SKM-1 (cell line): ENCODE results near the gene ALPG.
"Not testable (repeated sequence)": the region's sequence is repeated elsewhere in the genome, so short reads cannot be mapped to it uniquely, and the experiment has no call there.

ENCODE experiments used
- DNase-seq: peaks from one replicate; lab custom pipeline; 2025; ENCODE audit not compliant: unreplicated experiment; lab: John Stamatoyannopoulos, UW

ALPG gene

GRCh38 chr2:232376713-232377112, 29.9 kb upstream of the ALPG start:
- DNase-seq: no peak

DNA sequence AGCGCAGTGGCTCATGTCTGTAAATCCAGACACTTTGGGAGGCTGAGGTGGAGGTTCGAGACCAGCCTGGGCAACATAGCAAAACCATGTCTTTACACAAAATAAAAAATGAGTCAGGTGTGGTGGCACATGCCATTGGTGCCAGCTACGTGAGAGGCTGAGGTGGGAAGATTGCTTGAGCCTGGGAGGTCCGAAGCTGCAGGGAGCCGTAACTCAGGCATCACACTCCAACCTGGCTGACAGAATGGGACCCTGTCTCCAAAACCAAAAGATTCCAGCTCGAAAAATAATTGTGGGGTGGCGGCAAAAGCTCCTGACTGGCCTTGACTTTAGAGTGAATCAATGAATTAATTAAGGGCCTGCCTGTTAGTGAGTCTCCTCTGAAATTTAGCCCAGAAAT, 29.3 kb upstream of the ALPG start:
- DNase-seq: no peak

DNA sequence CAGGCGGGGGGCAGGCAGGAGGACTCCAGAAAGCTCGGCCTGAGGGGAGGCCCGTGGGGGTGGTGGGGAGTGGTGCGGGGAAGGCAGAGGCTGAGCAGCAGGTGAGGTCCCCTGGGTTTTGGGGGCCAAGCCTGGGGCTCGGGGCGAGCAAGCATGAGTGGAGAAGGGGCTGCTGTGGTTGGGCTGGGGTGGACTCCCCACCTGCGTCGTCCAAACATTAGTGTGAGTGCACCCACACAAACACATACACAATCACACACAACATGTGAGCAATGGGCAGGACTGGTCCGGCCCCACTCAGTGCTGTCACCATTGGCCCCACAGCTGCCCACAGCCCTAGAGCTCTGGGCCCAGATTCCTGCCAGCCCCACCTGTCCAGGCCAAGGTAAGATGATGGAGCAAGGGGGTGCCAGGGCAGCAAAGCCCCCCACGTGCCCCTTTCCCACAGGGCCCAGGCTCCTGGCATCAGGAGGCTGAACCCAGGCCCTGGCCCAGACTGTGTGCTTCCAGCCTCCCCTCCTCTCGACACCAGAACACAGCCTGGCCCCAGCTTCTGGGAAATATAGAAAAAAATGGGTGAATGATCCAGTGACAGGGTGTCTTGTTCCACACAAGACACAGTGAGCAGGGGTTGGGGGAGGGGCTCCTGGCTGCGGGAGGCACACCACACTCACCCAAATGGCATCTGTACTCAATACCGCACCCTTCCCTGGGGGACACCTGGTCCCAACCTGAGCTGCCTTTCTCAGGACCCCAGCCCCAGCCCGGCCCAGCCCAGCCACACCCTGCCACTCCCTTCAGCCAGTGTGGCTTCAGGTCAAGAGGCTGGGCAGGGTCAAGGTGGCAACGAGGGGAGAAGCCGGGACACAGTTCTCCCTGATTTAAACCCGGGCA, 28.6 kb upstream of the ALPG start:
- no peak for DNase-seq

GRCh38 chr2:232378735-232379151, 27.9 kb upstream of the ALPG start, which contains the start of gene ALPP:
Gene ALPP, plus strand, starts transcription at chr2:232378751. Its CDS starts 52 bp downstream, at chr2:232378803.
- DNase-seq: not testable (repeated sequence)

DNA sequence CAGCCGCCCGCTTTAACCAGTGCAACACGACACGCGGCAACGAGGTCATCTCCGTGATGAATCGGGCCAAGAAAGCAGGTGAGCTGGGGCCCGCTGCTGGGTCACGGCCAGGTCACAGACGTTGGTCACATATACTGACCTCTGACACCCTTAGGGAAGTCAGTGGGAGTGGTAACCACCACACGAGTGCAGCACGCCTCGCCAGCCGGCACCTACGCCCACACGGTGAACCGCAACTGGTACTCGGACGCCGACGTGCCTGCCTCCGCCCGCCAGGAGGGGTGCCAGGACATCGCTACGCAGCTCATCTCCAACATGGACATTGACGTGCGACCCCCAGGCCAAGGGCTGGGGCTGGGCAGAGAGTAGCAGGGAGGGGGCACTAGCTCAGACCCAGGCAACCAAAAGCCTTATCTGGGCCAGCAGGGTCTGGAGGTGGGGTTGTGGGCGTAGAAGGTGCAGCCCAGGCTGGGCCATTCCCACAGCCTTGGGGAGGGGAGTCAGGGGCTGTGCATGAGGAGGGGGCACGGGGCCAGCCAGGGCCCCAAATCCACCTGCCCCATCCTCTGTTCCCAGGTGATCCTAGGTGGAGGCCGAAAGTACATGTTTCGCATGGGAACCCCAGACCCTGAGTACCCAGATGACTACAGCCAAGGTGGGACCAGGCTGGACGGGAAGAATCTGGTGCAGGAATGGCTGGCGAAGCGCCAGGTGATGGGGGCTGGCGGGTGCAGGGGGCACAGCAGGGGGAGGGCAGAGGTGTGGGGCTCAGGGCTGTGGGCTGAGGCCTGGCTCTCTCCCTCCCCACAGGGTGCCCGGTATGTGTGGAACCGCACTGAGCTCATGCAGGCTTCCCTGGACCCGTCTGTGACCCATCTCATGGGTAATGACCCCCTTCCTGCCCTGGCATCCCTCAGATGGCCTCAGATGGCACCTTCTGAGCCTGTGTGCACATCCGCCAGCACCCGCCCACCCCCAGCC, 26.7 kb upstream of the ALPG start:
- DNase-seq: not testable (repeated sequence)

DNA sequence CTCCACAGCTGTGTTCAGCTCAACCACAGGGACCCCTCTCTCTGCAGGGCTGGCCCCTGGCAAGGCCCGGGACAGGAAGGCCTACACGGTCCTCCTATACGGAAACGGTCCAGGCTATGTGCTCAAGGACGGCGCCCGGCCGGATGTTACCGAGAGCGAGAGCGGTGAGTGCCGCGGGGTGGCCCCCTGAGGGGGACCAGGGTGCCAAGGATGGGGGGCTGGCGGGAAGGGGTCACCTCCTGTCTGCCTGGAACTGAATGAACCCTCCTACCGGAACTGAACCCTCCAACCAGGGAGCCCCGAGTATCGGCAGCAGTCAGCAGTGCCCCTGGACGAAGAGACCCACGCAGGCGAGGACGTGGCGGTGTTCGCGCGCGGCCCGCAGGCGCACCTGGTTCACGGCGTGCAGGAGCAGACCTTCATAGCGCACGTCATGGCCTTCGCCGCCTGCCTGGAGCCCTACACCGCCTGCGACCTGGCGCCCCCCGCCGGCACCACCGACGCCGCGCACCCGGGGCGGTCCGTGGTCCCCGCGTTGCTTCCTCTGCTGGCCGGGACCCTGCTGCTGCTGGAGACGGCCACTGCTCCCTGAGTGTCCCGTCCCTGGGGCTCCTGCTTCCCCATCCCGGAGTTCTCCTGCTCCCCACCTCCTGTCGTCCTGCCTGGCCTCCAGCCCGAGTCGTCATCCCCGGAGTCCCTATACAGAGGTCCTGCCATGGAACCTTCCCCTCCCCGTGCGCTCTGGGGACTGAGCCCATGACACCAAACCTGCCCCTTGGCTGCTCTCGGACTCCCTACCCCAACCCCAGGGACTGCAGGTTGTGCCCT, 25.2 kb upstream of the ALPG start:
- not testable (repeated sequence) for DNase-seq

GRCh38 chr2:232382331-232383225, 24.1 kb upstream of the ALPG start:
- no peak for DNase-seq

DNA sequence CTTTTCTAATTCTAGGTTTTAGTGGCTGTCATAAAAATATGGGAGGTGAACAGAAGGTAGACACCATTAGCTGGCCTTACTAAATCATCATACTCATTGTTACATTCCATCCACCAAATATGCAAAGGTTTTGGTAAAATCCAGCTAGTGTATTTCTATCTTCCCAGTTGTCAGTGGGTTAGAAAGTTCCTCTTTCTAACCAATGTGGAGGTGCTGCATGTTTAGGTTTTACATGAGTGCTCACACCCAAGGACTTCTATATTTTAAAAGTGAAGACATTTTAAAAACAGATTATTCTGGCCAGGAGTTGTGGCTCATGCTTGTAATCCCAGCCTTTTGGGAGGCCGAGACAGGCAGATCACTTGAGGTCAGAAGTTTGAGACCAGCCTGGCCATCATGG, 22.2 kb upstream of the ALPG start:
- DNase-seq: no peak

- DNase-seq: not testable (repeated sequence)
Observed at GRCh38 chr2:232385058-232385457, 21.6 kb upstream of the ALPG start.

- DNase-seq: no peak
Observed at GRCh38 chr2:232385660-232386489, 20.8 kb upstream of the ALPG start.

- DNase-seq: no peak
Observed at GRCh38 chr2:232386490-232386739, 20.2 kb upstream of the ALPG start.

DNA sequence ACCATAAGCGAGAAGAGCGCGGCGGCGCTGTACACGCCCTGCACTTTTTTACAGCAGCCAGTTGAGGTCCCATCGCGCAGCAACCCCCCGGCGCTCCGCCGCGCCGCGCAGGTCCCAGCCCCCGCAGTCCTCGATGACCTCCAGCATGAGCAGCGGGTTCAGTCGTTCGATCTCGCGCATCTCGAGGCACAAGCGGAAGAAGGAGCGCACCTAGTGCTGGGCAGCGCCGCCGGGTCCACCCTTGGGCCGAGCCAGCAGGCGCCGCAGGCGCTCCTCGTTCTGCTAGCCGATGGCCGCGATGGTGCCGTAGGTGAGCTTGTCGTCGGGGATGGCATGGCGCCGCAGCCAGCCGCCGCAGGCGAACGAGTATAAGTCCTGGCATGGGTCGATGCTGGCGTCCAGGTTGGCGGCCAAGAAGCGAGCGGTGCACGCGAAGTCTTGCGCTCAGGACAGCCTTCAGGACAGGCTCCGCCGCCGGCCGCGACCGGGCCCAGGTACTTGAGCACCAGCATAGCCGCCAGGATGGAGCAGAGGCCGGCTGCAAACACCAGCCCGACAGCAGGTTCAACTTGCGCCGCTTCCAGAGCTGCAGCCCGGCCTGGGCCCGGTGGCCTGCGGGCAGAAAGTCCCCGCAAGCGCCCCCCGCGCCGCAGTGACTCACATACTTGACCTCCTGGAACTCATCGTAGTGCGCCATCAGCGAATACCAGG, 19.7 kb upstream of the ALPG start:
- DNase-seq: no peak

DNA sequence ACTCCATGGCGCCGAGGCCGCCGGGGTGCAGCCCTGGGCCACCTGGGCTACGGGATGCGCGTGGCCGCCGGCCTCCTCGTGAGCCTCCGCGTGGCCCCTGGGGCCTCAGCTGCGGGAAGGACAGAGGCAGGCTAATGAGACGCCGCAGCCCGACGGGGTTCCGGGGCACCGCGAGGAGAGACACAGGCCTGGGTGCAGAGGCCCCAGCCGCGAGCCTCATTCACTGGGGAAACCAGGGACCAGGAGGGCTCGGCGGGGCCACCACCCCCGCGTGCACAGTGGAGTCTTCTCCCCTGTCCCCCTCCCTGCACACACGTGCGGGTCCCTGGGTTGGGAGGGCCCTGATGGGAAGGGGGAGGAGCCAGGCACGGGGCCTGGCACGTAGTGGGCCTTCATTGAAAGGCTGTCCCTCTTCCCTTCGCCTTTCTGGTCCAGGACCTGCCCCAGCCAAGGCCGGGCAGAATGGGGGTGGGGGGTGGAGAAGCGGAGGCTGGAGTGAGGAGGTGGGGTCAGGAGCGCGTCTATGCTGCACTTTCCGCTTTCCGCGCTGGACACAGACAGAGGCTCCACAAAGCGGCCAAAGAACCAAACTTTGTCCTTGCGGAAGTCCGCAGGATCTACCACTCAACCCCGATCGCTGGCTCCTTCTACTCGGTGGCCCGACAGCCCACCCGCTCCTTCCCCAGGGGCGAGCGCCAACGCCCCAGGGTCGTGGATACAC, 19.0 kb upstream of the ALPG start:
- DNase-seq: no peak

DNA sequence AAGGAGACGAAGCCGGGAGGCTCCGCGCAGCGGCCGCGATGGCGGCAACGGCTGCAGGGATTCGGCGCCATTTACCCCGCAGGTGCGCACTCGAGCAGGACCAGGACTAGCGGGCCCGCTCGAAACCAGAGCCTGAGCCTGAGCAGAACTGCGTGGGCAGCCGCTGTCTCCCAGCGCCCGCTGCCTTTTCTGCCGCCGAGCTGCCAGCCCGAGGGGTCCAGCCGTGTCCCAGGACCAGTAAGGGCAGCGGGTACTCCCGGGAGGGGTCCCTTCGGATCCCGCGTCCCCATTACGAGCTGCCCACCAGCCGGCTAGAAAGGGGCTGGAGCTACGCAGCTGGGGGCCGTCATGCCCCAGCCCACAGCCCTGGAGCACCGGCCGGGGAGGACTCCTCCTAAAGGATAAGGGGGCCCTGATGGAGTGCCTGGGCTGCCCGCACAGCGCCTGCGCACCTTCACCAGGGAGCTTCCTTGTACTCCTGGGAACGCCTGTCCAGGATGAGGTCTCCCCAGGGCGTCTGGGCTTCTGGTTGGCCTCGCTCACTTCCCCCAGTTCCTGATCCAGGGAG, 18.2 kb upstream of the ALPG start:
- no peak for DNase-seq

GRCh38 chr2:232389327-232389726, 17.3 kb upstream of the ALPG start:
- DNase-seq: no peak

DNA sequence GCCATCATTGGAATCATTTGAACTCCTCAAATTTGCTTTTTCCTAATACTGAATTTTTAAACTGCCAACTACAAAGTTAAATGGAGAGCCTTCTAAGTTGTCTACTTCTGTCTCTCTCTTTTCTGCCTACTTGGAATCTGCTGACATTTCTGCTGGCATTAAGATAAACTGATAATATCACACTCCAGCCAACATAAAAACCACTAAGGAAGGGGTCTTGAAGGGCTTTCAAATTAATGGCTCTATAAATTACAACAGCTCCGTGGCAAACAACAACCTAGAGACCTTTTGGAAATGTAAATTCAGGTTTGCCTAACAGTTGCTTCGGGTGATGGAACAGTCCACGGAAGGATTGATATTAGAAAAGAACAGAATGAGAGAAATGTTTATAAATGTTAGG, 16.0 kb upstream of the ALPG start:
- DNase-seq: no peak

DNA sequence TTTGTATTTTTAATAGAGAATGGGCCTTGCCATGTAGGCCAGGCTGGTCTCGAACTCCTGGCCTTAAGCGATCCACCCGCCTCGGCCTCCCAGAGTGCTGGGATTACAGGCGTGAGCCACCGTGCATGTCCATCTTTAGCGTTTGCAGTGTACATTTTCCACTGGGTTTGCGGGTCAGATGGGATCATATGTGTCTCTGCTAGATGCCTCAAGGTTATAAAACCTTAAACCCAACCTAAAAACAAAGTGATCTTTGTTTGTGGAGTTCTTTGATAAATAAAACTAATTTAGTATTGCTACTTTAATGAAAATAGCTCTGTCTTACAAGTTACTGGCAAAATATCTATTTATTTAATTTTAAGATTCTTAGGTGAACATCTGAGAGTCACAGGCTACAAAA, 13.1 kb upstream of the ALPG start:
- DNase-seq: no peak

GRCh38 chr2:232394431-232394830, 12.2 kb upstream of the ALPG start:
- DNase-seq: not testable (repeated sequence)
